H1 (cell line): ENCODE data around the gene S1PR3. TPM values are rescaled to one million over a fixed set of nuclear protein-coding genes. Genes with fewer than 3 reads are reported as not detected.

ENCODE experiments used
- BACH1 ChIP-seq: IDR thresholded peaks from 2 replicates; pipeline ENCODE4 v1.6.1; 2012; ENCODE audit warnings: low read length, improper control_type of control experiment
- FOSL1 ChIP-seq: IDR thresholded peaks from 2 replicates; pipeline ENCODE4 v1.6.1; 2011; ENCODE audit warnings: mild to moderate bottlenecking, low read depth, low read length, moderate library complexity; ENCODE audit not compliant: insufficient read depth
- NANOG ChIP-seq: IDR thresholded peaks from 2 replicates; pipeline ENCODE4 v1.6.1; 2011; ENCODE audit warnings: low read length, low read depth, mild to moderate bottlenecking, inconsistent platforms; ENCODE audit not compliant: insufficient read depth, poor library complexity, severe bottlenecking
- TAF7 ChIP-seq: optimal IDR thresholded peaks from 2 replicates; pipeline ENCODE3; 2011; ENCODE audit warnings: low read depth, mild to moderate bottlenecking, inconsistent platforms, low read length, moderate library complexity, borderline replicate concordance
- USF2 ChIP-seq: IDR thresholded peaks from 2 replicates; pipeline ENCODE4 v1.6.1; 2011; ENCODE audit warnings: low read length, improper control_type of control experiment
- polyA plus RNA-seq, 7 experiments: library from polyadenylated mRNA; depleted of rRNA in 3 of 7; stranded (reverse) in 5 of 7; unstranded in 2 of 7; fragments of >200 nt in 5 of 7; fragments of 200-250 nt in 2 of 7; gene quantifications; 1 replicate in 5 of 7; 2 replicates in 1 of 7; 4 replicates in 1 of 7; pipeline versions ENCODE4 v1.2.1 to v1.2.3, GENCODE V29; 2011 to 2013; ENCODE audit warnings: missing spikeins in 2 of 7, mixed read lengths in 2 of 7
- total RNA-seq: library from RNA; stranded (reverse); fragmentation: NEBNext Ultra II Directional; extraction: Animal tissue kit (Norgen Biotek cat#: 25700); gene quantifications from 2 replicates; pipeline ENCODE4 v1.2.1, GENCODE V29; 2021

S1PR3 gene
- total and polyA plus RNA-seq, 2 of the 8 experiments (the other 6 are each of a cell fraction or from before 2014, with no cell fraction given) = 3.7 to 6.4 TPM

GRCh38 chr9:88984543-88984883 lies 6.8 kb upstream of the S1PR3 start (continued):
- TF ChIP-seq TAF7 (no peak), BACH1 (no peak), USF2 (no peak), FOSL1 (no peak), NANOG (no peak)
